RWPE1 (cell line): Measurements from ENCODE around the gene UVRAG.
"Not testable (repeated sequence)": the region's sequence is repeated elsewhere in the genome, so short reads cannot be mapped to it uniquely, and the experiment has no call there.

ENCODE experiments used
- CTCF ChIA-PET: fragments of 350-600 bp; sonication (Branson Sonifier 250); formaldehyde crosslinking; extraction: SDS; loops from one replicate; lab custom pipeline; 2021; lab: Yijun Ruan, JAX
- POLR2A ChIA-PET: fragments of 400-600 bp; formaldehyde crosslinking; extraction: SDS; loops from one replicate; lab custom pipeline; 2020; ENCODE audit warnings: antibody characterized with exemption; ENCODE audit not compliant: low non-redundant PET; lab: Yijun Ruan, JAX
- DNase-seq: peaks from one replicate; pipeline ENCODE4 v3.0.0; 2012; ENCODE audit warnings: low spot score
- H3K27ac ChIP-seq: fragments of 450-650 bp; 2 replicates; pipeline ENCODE4 v1.5.1; 2017
- TF ChIP-seq, protein P1 (sequence below): fragments of 450-650 bp; conservative IDR thresholded peaks from 2 replicates; pipeline ENCODE4 v1.5.1; 2017; ENCODE audit warnings: low read depth, mild to moderate bottlenecking

Gene UVRAG

DNA sequence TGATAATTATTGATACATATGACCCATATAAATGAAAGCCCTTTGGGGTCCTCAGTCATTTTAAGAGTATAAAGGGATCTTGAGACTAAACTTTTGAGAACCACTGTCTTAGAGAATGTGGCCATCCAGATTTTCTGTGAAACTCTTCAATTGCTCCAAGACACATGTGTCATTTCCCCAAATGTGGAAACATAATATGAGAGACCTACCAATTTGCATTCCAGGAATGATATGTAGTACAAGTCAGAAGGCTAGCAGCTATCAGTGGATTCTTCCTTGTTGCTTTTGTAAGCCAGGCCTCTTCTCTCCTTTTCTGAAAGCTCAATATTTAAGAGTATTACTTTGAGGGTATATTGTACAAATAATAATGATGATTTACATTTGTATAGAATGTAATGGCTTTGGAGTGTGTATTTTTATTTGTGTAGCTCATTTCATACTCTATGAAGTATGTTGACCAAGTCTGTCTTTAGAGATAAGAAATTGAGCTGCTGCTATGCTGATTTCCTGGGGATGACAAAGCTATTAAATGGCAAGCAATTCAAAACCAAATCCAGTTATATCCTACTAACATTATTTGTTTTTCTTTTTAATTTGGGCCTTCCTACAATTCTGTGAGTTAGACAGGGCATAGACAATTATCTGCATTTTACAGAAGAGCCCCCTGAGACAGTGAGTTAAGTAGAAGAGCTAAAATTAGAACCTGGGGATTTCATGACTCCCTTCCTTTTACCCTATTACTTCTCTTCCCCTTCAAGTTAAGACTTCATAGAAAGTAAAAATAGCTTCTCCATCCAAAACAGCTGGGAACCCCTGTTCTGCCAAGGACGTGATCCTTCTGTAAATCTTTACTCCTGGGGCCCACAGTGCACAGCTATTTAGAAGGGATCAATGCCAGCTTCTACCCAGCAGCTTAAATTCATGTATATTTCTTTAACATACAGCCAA lies 259.4 kb downstream of the UVRAG start:
- POLR2A ChIA-PET, result no interaction called here
- CTCF ChIA-PET, result interaction anchor here (0.6 to 1.7 kb wide), 2 partner anchors 9 to 524 kb away, joined by 3 read pairs; no protein-coding TSS in a partner anchor
- no peak for DNase-seq
- TF ChIP-seq, protein P1, sequence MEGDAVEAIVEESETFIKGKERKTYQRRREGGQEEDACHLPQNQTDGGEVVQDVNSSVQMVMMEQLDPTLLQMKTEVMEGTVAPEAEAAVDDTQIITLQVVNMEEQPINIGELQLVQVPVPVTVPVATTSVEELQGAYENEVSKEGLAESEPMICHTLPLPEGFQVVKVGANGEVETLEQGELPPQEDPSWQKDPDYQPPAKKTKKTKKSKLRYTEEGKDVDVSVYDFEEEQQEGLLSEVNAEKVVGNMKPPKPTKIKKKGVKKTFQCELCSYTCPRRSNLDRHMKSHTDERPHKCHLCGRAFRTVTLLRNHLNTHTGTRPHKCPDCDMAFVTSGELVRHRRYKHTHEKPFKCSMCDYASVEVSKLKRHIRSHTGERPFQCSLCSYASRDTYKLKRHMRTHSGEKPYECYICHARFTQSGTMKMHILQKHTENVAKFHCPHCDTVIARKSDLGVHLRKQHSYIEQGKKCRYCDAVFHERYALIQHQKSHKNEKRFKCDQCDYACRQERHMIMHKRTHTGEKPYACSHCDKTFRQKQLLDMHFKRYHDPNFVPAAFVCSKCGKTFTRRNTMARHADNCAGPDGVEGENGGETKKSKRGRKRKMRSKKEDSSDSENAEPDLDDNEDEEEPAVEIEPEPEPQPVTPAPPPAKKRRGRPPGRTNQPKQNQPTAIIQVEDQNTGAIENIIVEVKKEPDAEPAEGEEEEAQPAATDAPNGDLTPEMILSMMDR, result no peak
- H3K27ac ChIP-seq, result no peak overlapping the region

DNA sequence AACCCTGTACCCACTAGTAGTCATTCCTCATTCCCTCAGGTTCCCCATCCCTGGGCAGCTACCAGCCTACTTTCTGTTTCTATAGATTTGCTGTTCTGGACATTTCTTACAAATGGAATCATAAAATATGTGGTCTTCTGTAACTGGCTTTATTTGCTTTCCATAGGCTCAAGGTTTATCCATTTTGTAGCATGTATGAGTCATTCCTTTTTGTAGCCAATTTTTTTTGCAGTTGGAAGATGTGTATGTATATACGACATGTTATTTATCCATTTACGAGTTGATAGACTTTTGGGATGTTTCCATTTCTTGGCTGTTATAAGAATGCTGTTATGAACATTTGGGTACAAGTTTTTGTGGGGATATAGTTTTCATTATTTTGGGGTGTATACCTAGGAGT lies 260.7 kb downstream of the UVRAG start:
- ChIA-PET CTCF (no interaction called here), POLR2A (no interaction called here)
- TF ChIP-seq, protein P1, result no peak
- no peak for DNase-seq
- H3K27ac ChIP-seq, result no peak overlapping the region

DNA sequence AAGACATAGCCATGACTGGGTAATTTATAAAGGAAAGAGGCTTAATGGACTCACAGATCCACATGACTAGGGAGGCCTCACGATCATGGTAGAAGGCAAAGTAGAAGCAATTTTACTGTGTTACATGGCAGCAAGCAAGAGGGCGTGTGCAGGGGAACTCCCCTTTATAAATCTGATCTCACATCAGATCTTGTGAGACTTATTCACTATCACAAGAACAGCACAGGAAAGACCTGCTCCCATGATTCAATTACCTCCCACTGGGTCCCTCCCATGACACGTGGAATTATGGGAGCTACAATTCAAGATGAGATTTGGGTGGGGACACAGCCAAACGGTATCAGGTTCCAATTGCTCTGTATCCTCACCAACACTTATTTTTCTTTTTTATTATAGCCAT lies 261.2 kb downstream of the UVRAG start:
- CTCF ChIA-PET, H3K27ac ChIP-seq, DNase-seq, POLR2A ChIA-PET: not testable (repeated sequence)

DNA sequence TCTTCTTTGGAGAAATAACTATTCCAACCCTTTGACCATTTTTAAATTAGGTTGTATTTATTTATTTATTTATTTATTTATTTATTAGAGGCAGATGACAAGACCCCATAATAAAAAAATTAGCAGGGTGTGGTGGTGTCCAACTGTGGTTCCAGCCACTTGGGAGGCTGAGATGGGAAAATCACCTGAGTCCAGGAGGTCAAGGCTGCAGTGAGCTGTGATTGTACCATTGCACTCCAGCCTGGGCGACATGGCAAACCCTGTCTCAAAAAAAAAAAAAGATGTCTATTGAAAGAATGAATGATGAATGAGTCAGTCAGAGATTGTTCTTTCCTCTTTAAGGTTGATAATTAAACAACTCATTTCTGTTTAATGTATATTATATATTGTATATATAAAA lies 261.7 kb downstream of the UVRAG start:
- H3K27ac ChIP-seq, result no peak overlapping the region
- ChIA-PET CTCF (interaction anchor here (0.8 kb wide), 1 partner anchor 17 kb away, joined by 4 read pairs; no protein-coding TSS in a partner anchor), POLR2A (no interaction called here)
- DNase-seq, result no peak
- TF ChIP-seq, protein P1, result no peak

DNA sequence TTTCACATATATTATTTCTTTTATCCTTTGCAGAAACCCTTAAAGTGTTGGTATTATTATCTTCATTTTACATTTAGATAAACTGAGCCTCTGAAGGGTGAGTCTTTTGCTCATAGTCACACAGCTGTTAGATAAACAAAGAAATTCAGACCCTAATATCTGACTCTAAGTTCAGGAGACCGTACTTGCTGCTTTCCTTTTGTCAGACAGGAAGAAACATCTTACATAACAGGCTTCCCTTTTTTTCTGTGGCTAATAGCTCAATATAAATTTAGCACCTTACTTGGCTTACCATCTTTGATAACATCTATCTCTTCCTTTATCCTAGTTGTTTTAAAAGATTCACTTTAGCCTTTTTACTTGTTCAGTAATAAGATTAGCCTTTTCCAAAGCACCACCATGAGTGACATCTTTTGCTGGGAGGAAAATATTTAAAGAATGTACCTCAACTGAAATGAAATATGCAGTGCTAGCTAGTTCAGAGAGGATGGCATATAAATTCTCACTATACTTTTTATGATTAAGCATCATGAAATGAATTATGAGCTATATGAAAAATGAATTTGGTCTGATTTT lies 262.7 kb downstream of the UVRAG start:
- POLR2A ChIA-PET, result no interaction called here
- CTCF ChIA-PET, result interaction anchor here (0.6 to 0.8 kb wide), 3 partner anchors 18 to 1230 kb away, joined by 3 to 4 read pairs (median 4); no protein-coding TSS in a partner anchor
- no peak for DNase-seq
- TF ChIP-seq, protein P1, result no peak
- no peak overlapping the region for H3K27ac ChIP-seq

DNA sequence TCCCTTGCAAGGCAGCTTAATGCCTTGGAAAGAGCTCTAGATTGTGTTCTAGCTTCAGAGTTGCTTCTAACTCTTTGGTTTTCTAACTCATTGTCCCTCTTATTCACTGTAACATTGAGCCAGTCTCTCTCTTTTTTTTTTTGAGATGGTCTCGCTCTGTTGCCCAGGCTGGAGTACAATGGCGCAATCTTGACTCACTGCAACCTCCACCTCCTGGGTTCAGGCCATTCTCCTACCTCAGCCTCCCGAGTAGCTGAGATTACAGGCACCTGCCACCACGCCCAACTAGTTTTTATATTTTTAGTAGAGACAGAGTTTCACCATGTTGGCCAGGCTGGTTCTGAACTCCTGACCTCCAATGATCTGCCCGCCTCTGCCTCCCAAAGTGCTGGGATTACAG lies 266.1 kb downstream of the UVRAG start:
- H3K27ac ChIP-seq, CTCF ChIA-PET, POLR2A ChIA-PET, DNase-seq: not testable (repeated sequence)

DNA sequence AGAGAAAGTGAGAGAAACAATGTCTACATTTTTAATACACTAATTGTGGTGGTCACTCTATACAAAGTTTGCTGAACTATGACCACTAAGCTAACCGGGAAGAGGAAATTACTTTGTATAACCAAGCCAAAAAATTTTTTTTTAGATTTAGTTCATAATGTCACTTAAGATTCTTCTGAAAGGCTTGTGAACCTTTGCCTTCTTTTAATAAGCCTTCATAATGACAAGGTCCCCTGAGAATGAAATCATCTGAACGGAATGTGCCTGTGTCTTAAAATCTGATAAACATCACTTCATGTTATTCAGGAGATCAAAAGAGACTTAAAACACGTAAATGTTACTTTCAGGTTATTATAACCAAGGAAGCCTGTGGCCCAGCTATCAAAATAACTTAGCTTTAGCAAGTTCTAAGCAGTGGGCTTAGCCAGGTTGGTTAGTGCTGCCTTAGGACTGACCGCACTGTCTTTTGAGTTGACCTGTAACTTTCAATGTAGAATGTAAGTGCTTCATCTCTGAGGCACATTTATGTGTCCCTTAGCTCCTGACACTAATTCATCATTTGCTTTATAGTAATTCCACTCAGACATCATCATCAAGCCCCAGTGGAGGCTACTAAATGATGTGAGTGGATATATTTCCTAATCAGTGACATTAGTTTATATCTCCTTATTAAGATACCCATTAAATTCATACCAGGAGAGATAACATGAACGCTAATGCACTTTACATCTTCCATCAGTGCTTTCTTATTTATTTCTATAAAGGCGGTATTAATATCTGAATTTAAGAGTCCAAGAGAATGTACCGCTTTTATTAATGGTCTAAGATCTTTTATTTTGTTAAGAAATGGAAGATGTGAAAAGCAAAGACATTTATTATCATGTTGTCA lies 268.8 kb downstream of the UVRAG start:
- POLR2A ChIA-PET, result no interaction called here
- TF ChIP-seq, protein P1, result no peak
- no peak overlapping the region for H3K27ac ChIP-seq
- CTCF ChIA-PET, result interaction anchor here (1.2 kb wide), 1 partner anchor 10 kb away, joined by 3 read pairs; no protein-coding TSS in a partner anchor
- no peak for DNase-seq
